H7 (cell line): ENCODE measurements around the gene LRIG1. TPM values are rescaled to one million over a fixed set of nuclear protein-coding genes. Genes with fewer than 3 reads are reported as not detected.

Experiments used
- DNase-seq: peaks from one replicate; pipeline ENCODE4 v3.0.0; 2012
- H3K27me3 ChIP-seq: 2 replicates; pipeline ENCODE4 v1.6.0; 2011; ENCODE audit warnings: mild to moderate bottlenecking, low read length; ENCODE audit not compliant: control insufficient read depth, insufficient read depth
- H3K36me3 ChIP-seq: replicated peaks from 2 replicates; pipeline ENCODE4 v1.5.1; 2011; ENCODE audit warnings: low read length; ENCODE audit not compliant: control insufficient read depth, insufficient read depth
- H3K4me3 ChIP-seq: 2 replicates; pipeline ENCODE4 v1.5.1; 2011; ENCODE audit warnings: low read depth, mild to moderate bottlenecking, control low read depth, low read length, moderate library complexity; ENCODE audit not compliant: insufficient read depth
- total RNA-seq: library from RNA; depleted of rRNA; stranded (reverse); fragments of >200 nt; shearing (Covaris generic); gene quantifications from 2 replicates; pipeline ENCODE4 v1.2.3, GENCODE V29; 2014

LRIG1 gene
- total RNA-seq, 1 experiment from 2014 or later, result 69.7 TPM

DNA sequence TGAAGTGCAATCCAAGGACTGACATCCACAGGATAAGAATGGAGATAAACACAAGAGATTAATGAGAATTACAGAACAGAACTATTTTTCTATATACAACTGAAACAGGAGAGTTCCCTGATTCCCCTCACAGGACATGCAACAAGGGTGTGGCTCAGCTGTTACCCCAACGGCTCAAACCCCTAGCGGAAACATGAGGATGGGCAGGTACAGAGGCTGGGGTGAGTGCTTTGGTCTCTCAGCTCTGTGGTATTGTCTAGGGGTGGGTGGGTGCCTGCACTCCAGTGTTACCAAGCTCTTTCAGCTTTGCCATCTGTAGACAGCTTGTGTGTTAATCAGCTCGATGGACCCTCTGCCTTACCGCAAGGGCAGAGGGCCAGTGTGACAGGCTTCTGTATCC is 17.8 kb upstream of the LRIG1 start:
- no peak for DNase-seq
- no peaks in the 10 kb centered on the region for H3K27me3 ChIP-seq

GRCh38 chr3:66518126-66518525 is 17.3 kb upstream of the LRIG1 start:
- DNase-seq, result no peak
- Histone ChIP-seq H3K4me3 (no peak overlapping the region), H3K27me3 (no peaks in the 10 kb centered on the region), H3K36me3 (no peaks in the 10 kb centered on the region)

More for the DNA sequence above, 17.8 kb upstream of the LRIG1 start:
- H3K36me3 ChIP-seq, result no peaks in the 10 kb centered on the region
- no peak overlapping the region for H3K4me3 ChIP-seq

DNA sequence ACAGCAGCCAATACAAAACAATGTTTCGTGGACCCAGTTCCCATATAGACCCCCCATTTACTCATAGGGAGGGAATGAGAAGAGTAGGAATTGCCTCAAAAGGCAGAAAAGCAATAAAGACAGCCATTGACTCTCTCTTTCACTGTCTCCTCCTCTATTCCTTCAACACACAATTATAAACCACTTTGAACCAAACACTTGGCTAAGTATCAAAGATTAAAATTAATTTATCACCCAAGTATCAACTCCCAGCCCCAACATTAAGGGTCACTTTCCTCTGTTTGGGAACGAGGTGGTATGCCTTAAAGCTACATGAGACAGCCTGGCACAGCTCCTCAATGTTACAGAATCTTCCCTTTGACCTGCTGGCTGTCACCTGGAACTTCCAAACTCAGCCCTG is 16.4 kb upstream of the LRIG1 start:
- H3K4me3 ChIP-seq, result no peak overlapping the region
- DNase-seq, result no peak
- H3K36me3 ChIP-seq, result no peaks in the 10 kb centered on the region
- no peaks in the 10 kb centered on the region for H3K27me3 ChIP-seq

DNA sequence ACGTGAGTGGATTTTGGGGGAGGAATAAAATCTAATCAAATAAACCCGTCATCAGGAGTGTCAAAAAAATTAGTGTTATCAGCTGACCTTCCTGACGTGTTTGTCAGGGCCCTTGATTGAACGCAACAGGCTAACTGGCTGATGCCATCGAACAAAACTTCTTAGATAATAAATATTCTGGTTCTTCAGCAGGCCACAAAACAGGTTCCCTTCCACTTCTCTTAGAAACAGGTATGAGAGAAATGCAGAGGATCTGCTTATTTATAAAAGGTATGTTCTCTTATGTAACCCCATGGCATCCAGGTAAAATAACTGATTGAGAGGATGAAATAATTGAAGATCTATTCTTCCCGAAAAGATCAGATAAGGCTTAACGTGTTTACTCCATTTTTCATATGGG is 7.6 kb upstream of the LRIG1 start:
- Histone ChIP-seq H3K36me3 (no peaks in the 10 kb centered on the region), H3K4me3 (no peak overlapping the region), H3K27me3 (no peaks in the 10 kb centered on the region)
- DNase-seq, result no peak

DNA sequence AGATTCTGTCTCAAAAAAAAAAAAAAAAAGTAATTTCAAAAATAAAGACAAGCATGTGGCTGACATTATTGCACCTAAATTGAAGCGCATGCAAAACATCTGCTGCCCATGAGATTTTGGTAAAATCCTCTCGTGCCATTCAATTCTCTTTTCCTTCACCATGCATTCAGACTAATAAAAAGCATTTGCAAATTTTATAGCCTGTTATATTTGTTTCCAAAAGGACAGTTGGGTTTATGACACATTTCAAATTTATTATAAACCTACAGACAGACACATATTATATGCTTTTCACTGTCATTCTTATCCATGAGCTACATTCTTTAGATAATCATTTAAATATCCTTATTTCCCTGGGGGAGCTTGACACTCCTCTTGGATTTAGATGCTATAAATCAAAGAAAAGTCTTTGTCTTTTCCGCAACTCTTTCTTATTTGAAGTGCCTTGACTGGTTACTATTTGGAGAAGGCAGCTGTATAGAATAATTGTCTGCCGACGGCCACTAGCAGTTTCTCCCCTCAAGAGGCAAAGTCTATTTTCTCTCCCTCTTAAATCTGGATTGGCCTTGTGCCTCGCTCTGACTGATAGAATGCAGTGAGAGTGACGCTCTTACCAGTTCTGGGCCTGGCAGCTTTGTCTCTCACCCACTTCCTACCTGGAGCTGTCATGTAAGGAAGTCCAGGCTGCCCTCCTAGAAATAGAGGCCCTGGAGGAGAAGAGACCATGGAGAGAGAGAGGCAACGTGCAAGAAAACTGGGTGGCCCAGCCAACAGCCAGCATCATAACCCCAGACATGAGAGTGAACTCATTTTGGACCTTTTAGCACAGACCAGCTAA is 6.8 kb upstream of the LRIG1 start:
- Histone ChIP-seq H3K36me3 (no peaks in the 10 kb centered on the region), H3K4me3 (no peak overlapping the region)
- no peak for DNase-seq

DNA sequence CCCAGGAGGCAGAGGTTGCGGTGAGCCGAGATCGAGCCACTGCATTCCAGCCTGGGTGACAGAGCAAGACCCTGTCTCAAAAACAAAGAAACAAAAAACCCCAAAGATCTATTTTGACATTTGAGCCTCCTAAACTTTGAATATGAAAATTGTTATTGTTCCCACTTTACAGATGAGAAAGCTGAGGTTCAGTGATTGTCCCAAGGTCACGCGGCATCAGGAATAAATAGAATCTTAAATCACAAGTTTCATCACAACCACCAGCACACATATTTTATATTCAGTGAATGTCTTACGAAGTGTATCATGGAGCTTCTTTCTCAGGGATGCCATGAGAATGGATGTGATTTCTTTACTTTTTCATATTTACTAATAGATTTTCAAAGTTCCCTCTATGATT is 5.3 kb upstream of the LRIG1 start:
- DNase-seq, result no peak
- H3K36me3 ChIP-seq, result no peaks in the 10 kb centered on the region
- H3K27me3 ChIP-seq, result no peaks in the 10 kb centered on the region
- H3K4me3 ChIP-seq, result no peak overlapping the region

More for the DNA sequence above, 6.8 kb upstream of the LRIG1 start:
- H3K27me3 ChIP-seq, result no peaks in the 10 kb centered on the region

GRCh38 chr3:66504850-66505641 is 4.2 kb upstream of the LRIG1 start:
- Histone ChIP-seq H3K27me3 (no peaks in the 10 kb centered on the region), H3K36me3 (no peaks in the 10 kb centered on the region), H3K4me3 (no peak overlapping the region)
- no peak for DNase-seq

- DNase-seq, result no peak
- Histone ChIP-seq H3K36me3 (no peaks in the 10 kb centered on the region), H3K27me3 (no peaks in the 10 kb centered on the region; the same call in 1 of the 2 replicates), H3K4me3 (no peak overlapping the region)
Observed at GRCh38 chr3:66502981-66503380, 2.2 kb upstream of the LRIG1 start.

DNA sequence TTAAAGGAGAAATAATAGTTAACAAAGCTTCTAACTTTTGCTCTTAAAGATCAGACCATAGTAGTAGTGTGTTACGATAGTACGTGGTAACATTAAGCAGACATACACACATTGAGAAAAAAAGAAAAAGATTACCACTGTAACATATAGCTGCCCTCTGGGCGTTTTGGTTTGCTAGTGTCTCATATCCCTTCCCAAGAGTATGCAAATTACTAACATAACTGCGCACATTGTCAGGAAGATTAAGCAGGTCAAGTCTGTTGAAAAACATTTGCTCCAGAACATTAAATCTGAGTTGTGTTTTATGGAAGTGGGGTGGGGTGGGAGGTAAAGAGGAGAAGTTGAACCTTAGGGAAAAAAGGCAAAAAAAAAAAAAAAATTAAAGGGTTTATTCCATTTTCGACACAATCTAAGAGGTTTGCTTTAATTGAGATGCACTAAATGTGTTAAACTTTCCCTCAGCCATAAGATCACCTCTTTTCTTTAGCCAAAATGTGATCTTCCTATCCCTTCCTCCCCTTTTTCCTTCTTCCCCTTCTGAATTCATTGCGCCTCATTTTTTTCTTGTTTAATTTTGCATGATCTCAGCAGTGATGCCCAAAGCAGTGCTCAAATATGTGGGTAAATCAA is 1.5 kb upstream of the LRIG1 start:
- no peak for DNase-seq
- Histone ChIP-seq H3K4me3 (no peak overlapping the region), H3K27me3 (no peaks in the 10 kb centered on the region; the same call in 1 of the 2 replicates)

GRCh38 chr3:66501483-66502244 is 842 bp upstream of the LRIG1 start:
- no peak for DNase-seq
- Histone ChIP-seq H3K36me3 (no peaks in the 10 kb centered on the region), H3K27me3 (no peaks in the 10 kb centered on the region; the same call in 1 of the 2 replicates), H3K4me3 (peak overlapping the region; percentile 39)

More for the DNA sequence above, 1.5 kb upstream of the LRIG1 start:
- H3K36me3 ChIP-seq, result no peaks in the 10 kb centered on the region

- Histone ChIP-seq H3K4me3 (peak overlapping the region; percentile 95), H3K36me3 (no peaks in the 10 kb centered on the region), H3K27me3 (no peaks in the 10 kb centered on the region; the same call in 1 of the 2 replicates)
- peak; percentile 64 for DNase-seq
Observed at GRCh38 chr3:66499881-66500575, 794 bp downstream of the LRIG1 start.

GRCh38 chr3:66498687-66499621 is 1.9 kb downstream of the LRIG1 start:
- no peaks in the 10 kb centered on the region; the same call in 1 of the 2 replicates for H3K27me3 ChIP-seq
- no peaks in the 10 kb centered on the region for H3K36me3 ChIP-seq
- H3K4me3 ChIP-seq, result peak overlapping the region; percentile 95
- no peak for DNase-seq
